HepG2 (cell line): ENCODE measurements around the gene ARL8A. TPM values are rescaled to one million over a fixed set of nuclear protein-coding genes. Genes with fewer than 3 reads are reported as not detected.

Experiments used
- ATAC-seq: fragments of 200-7000 bp; cut with Tn5 transposase; 3 replicates; pipeline ENCODE4 v1.9.1; 2020; ENCODE audit warnings: mild to moderate bottlenecking, moderate library complexity
- BruUV-seq: library from RNA; stranded (reverse); fragments of 400-500 nt; replicated peaks from 2 replicates; lab custom pipeline; 2021; lab: Mats Ljungman, UMichigan
- CTCF ChIA-PET: fragments of 300-600 bp; formaldehyde crosslinking; extraction: SDS; loops from one replicate; lab custom pipeline; 2021; ENCODE audit warnings: low total read pairs, inconsistent platforms, low intra/inter-chr PET ratio; lab: Yijun Ruan, JAX
- POLR2A ChIA-PET: fragments of 350-600 bp; sonication (Branson Sonifier 250); formaldehyde crosslinking; loops from one replicate; lab custom pipeline; 2020; ENCODE audit warnings: antibody characterized with exemption, inconsistent platforms; lab: Yijun Ruan, JAX
- DNase-seq: peaks from one replicate; pipeline ENCODE4 v3.0.0-alpha.2; 2015; ENCODE audit warnings: low spot score
- FAIRE-seq: peaks from 3 replicates; lab custom pipeline; 2011; peaks lifted over from hg19 to GRCh38; lab: Jason Lieb, UNC
- H2AFZ ChIP-seq: one replicate; pipeline ENCODE4 v1.6.1; 2011; ENCODE audit warnings: low read length, inconsistent platforms
- H3K27ac ChIP-seq: fragments of 300-600 bp; 3 replicates; pipeline ENCODE4 v1.8.0; 2011; ENCODE audit warnings: mixed run types, mild to moderate bottlenecking, mixed read lengths, low read length, inconsistent platforms; ENCODE audit not compliant: insufficient read depth; ENCODE audit errors: extremely low read length
- H3K27me3 ChIP-seq, 2 experiments: fragments of 200-600 bp in 1 of 2; 2 replicates in 1 of 2; 3 replicates in 1 of 2; pipeline versions ENCODE4 v1.6.0 to v1.8.0; 2011; ENCODE audit warnings: low read length in 2 of 2, mild to moderate bottlenecking in 2 of 2, moderate library complexity in 2 of 2, inconsistent platforms in 1 of 2; ENCODE audit not compliant: insufficient read depth in 2 of 2, control insufficient read depth in 1 of 2
- H3K36me3 ChIP-seq, 2 experiments: fragments of 200-600 bp in 1 of 2; replicated peaks in 1 of 2; 2 replicates in 1 of 2; 3 replicates in 1 of 2; pipeline versions ENCODE4 v1.5.1 to v1.8.0; 2011; ENCODE audit warnings: low read length in 2 of 2, inconsistent platforms in 1 of 2; ENCODE audit not compliant: insufficient read depth in 2 of 2, control insufficient read depth in 1 of 2
- H3K4me1 ChIP-seq: 2 replicates; pipeline ENCODE4 v1.5.1; 2012; ENCODE audit warnings: low read length, inconsistent platforms; ENCODE audit not compliant: insufficient read depth
- H3K4me2 ChIP-seq: 2 replicates; pipeline ENCODE4 v1.6.0; 2011; ENCODE audit warnings: low read depth, low read length, inconsistent platforms
- H3K4me3 ChIP-seq, 3 experiments: fragments of 200-600 bp in 1 of 3; sonication (generic), shearing (Covaris generic) in 1 of 3; replicated peaks in 1 of 3; 2 replicates each; pipeline ENCODE4 v1.5.1; 2011 to 2016; ENCODE audit warnings: low read length in 3 of 3, inconsistent platforms in 2 of 3, low read depth in 2 of 3, mild to moderate bottlenecking in 2 of 3, control low read depth in 1 of 3, mixed read lengths in 1 of 3; ENCODE audit not compliant: insufficient read depth in 1 of 3
- H3K79me2 ChIP-seq: one replicate; pipeline ENCODE4 v1.6.1; 2011; ENCODE audit warnings: low read length, inconsistent platforms; ENCODE audit not compliant: insufficient read depth
- H3K9ac ChIP-seq: 2 replicates; pipeline ENCODE4 v1.6.0; 2011; ENCODE audit warnings: mild to moderate bottlenecking, low read depth, low read length, inconsistent platforms; ENCODE audit not compliant: insufficient read depth
- H3K9me3 ChIP-seq: 2 replicates; pipeline ENCODE4 v1.5.1; 2012; ENCODE audit warnings: mild to moderate bottlenecking, low read length
- H4K20me1 ChIP-seq: 2 replicates; pipeline ENCODE4 v1.6.0; 2011; ENCODE audit warnings: inconsistent platforms, mild to moderate bottlenecking, low read length, moderate library complexity; ENCODE audit not compliant: insufficient read depth
- FUBP1 ChIP-seq: sonication (generic); formaldehyde crosslinking; IDR thresholded peaks from 2 replicates; pipeline ENCODE4 v1.5.1; 2020; ENCODE audit warnings: missing genetic modification reagents, mild to moderate bottlenecking, borderline replicate concordance
- NCOA1 ChIP-seq: sonication (generic); formaldehyde crosslinking; IDR thresholded peaks from 2 replicates; pipeline ENCODE4 v1.9.0; 2021; ENCODE audit warnings: missing genetic modification reagents
- NFATC3 ChIP-seq: sonication (generic); formaldehyde crosslinking; IDR thresholded peaks from 2 replicates; pipeline ENCODE4 v1.5.1; 2020; ENCODE audit warnings: mild to moderate bottlenecking, missing genetic modification reagents
- SMAD1 ChIP-seq: sonication (generic); formaldehyde crosslinking; IDR thresholded peaks from 2 replicates; pipeline ENCODE4 v1.4.0; 2020; ENCODE audit warnings: missing genetic modification reagents, low read depth, mild to moderate bottlenecking, borderline replicate concordance
- SP140L ChIP-seq: sonication (generic); formaldehyde crosslinking; IDR thresholded peaks from 2 replicates; pipeline ENCODE4 v1.4.0; 2020; ENCODE audit warnings: missing genetic modification reagents, borderline replicate concordance
- ZBTB33 ChIP-seq: sonication (generic); formaldehyde crosslinking; IDR thresholded peaks from 2 replicates; pipeline ENCODE4 v1.4.0; 2020; ENCODE audit warnings: missing genetic modification reagents
- ZNF280D ChIP-seq: sonication (generic); formaldehyde crosslinking; IDR thresholded peaks from 2 replicates; pipeline ENCODE4 v1.5.1; 2020; ENCODE audit warnings: mild to moderate bottlenecking, missing genetic modification reagents
- ZNF883 ChIP-seq: sonication (generic); formaldehyde crosslinking; IDR thresholded peaks from 2 replicates; pipeline ENCODE4 v1.5.1; 2020; ENCODE audit warnings: mild to moderate bottlenecking, missing genetic modification reagents; ENCODE audit errors: not compliant biosample characterization
- WGBS: methylation state at CpG from one replicate; pipeline ENCODE4 v1.1.6; 2017; ENCODE audit warnings: low lambda C conversion rate; 5-methylcytosine and 5-hydroxymethylcytosine counted together
- in situ Hi-C: cut with HindIII; loops from 2 replicates; pipeline ENCODE4 v1.10.0; 2017; ENCODE audit warnings: low pct_unique_long_range_greater_than_20kb; ENCODE audit not compliant: extremely low pct_ligation_motif_present
- intact Hi-C: fragments of 100-400 bp; cut with micrococcal nuclease; formaldehyde crosslinking; loops from one replicate; pipeline ENCODE4 v1.10.0; 2022; ENCODE audit not compliant: unreplicated experiment
- polyA plus RNA-seq, 8 experiments: library from polyadenylated mRNA; depleted of rRNA in 3 of 8; stranded (reverse) in 7 of 8; unstranded in 1 of 8; fragments of >200 nt; fragmentation: Illumina TruSeq in 4 of 8; extraction: Trizol in 4 of 8; gene quantifications; 2 replicates each; pipeline versions ENCODE4 v1.2.1 to v1.2.3, GENCODE V29; 2011 to 2016; ENCODE audit warnings: low read depth in 4 of 8, missing spikeins in 1 of 8, mixed read lengths in 1 of 8; ENCODE audit not compliant: insufficient read depth in 1 of 8
- total RNA-seq, 5 experiments: library from RNA; depleted of rRNA; stranded (reverse); fragments of >200 nt; fragmentation: Illumina TruSeq; extraction: Trizol; gene quantifications; 2 replicates each; pipeline ENCODE4 v1.2.3, GENCODE V29; 2016; ENCODE audit warnings: low read depth in 1 of 5

The ARL8A gene
- total and polyA plus RNA-seq, 2 of the 13 experiments (the other 11 are each of a cell fraction or from before 2014, with no cell fraction given): 2.7 to 23.4 TPM

- TF ChIP-seq ZNF883 (CRISPR knock-in tag): peak; percentile 37
- TF ChIP-seq ZBTB33 (CRISPR knock-in tag): peak; percentile 28; the same call in 1 of the 2 replicates
- no peak for TF ChIP-seq NCOA1 (CRISPR knock-in tag)
- TF ChIP-seq, all 625 proteins: peak for 2
- no peaks in the 10 kb centered on the region for H3K9me3 ChIP-seq
- 87% methylated on average over 13 of the region's 13 CpGs for WGBS
- no peaks in the 10 kb centered on the region for H3K27me3 ChIP-seq
- no peak; the same call in 2 of the 3 replicates for ATAC-seq
- H2AFZ ChIP-seq: no peak overlapping the region
- POLR2A ChIA-PET: interaction anchor here (1.8 kb wide), 1 partner anchor 124 kb away, joined by 5 read pairs; the partner anchor contains the start of gene ELF3
- FAIRE-seq: no peak
- H3K27ac ChIP-seq: no peak overlapping the region
- H3K9ac ChIP-seq: no peak overlapping the region
- CTCF ChIA-PET: interaction anchor here (1.1 to 2.3 kb wide), 3 partner anchors 12 to 125 kb away, joined by 4 to 8 read pairs (median 6); partner anchors contain the start of genes ELF3 and GPR37L1
- in situ Hi-C loops (loop anchor here (5.0 kb wide), 1 partner anchor 237 kb away; no protein-coding TSS in a partner anchor), intact Hi-C loops (loop anchor here (1.0 kb wide), 2 partner anchors 12 to 135 kb away; partner anchors contain the start of gene GPR37L1)
- H3K79me2 ChIP-seq: no peaks in the 10 kb centered on the region
- 0 out of 2 replicates have a peak, but pooled peaks cover 6% of the 10 kb centered on the region for H3K4me1 ChIP-seq
- BruUV-seq: no TSS peak
- no peak overlapping the region for H3K4me3 ChIP-seq
- no peak overlapping the region for H3K4me2 ChIP-seq
- no peak for DNase-seq
- H3K36me3 ChIP-seq: peaks cover 0 to 2% of the 10 kb centered on the region in 2 experiments; a peak in 1 of 5 replicates
- H4K20me1 ChIP-seq: 0 out of 2 replicates have a peak, but pooled peaks cover 5% of the 10 kb centered on the region
Measured at GRCh38 chr1:202134645-202135172, 9.8 kb downstream of the ARL8A start.

GRCh38 chr1:202133989-202134388 lies 10.5 kb downstream of the ARL8A start:
- Histone ChIP-seq H3K4me1 (0 out of 2 replicates have a peak, but pooled peaks cover 6% of the 10 kb centered on the region), H3K27me3 (no peaks in the 10 kb centered on the region), H3K4me3 (no peak overlapping the region), H4K20me1 (0 out of 2 replicates have a peak, but pooled peaks cover 5% of the 10 kb centered on the region), H3K79me2 (no peaks in the 10 kb centered on the region), H3K9ac (no peak overlapping the region), H3K27ac (no peak overlapping the region), H3K36me3 (peaks cover 0 to 2% of the 10 kb centered on the region in 2 experiments; a peak in 1 of 5 replicates), H3K4me2 (no peak overlapping the region), H2AFZ (no peak overlapping the region), H3K9me3 (no peaks in the 10 kb centered on the region)
- in situ Hi-C loops (loop anchor here (5.0 kb wide), 1 partner anchor 237 kb away; no protein-coding TSS in a partner anchor), intact Hi-C loops (no loop called here)
- WGBS: 95% methylated on average over 5 of the region's 5 CpGs
- ChIA-PET CTCF (no interaction called here), POLR2A (interaction anchor here (1.8 kb wide), 1 partner anchor 124 kb away, joined by 5 read pairs; the partner anchor contains the start of gene ELF3)
- FAIRE-seq (no peak), DNase-seq (no peak), ATAC-seq (no peak)
- BruUV-seq: no TSS peak
- TF ChIP-seq ZNF280D (no peak), NFATC3 (CRISPR knock-in tag) (no peak), FUBP1 (CRISPR knock-in tag) (no peak), SMAD1 (CRISPR knock-in tag) (no peak), SP140L (CRISPR knock-in tag) (no peak)
